H1 (cell line): ENCODE results near the gene DNAH12. TPM values are rescaled to one million over a fixed set of nuclear protein-coding genes. Genes with fewer than 3 reads are reported as not detected.

Experiments
- CTCF ChIA-PET: fragments of 300-600 bp; sonication (Branson Sonifier 250); formaldehyde crosslinking; loops from one replicate; lab custom pipeline; 2021; ENCODE audit not compliant: partially characterized antibody; lab: Charles Lee
- POLR2A ChIA-PET: fragments of 300-600 bp; sonication (Branson Sonifier 250); formaldehyde crosslinking; loops from one replicate; lab custom pipeline; 2021; ENCODE audit warnings: inconsistent platforms; ENCODE audit not compliant: partially characterized antibody; lab: Charles Lee
- DNase-seq, 2 experiments: peaks; one replicate each; pipeline versions ENCODE4 v3.0.0 to v3.0.0-alpha.2; 2010 to 2022; ENCODE audit warnings: low spot score in 2 of 2, low read depth in 1 of 2, mixed read lengths in 1 of 2
- FAIRE-seq: peaks from 2 replicates; lab custom pipeline; 2011; peaks lifted over from hg19 to GRCh38; lab: Jason Lieb, UNC
- H2AFZ ChIP-seq: 2 replicates; pipeline ENCODE4 v1.8.1; 2012; ENCODE audit warnings: low read length, inconsistent platforms
- H2AK5ac ChIP-seq: 2 replicates; pipeline ENCODE4 v1.6.1; 2013; ENCODE audit warnings: low read depth, low read length
- H2BK120ac ChIP-seq: replicated peaks from 2 replicates; pipeline ENCODE3; 2013; ENCODE audit warnings: low read depth, low read length, inconsistent platforms
- H2BK12ac ChIP-seq: 2 replicates; pipeline ENCODE4 v1.6.1; 2013; ENCODE audit warnings: low read depth, low read length
- H2BK15ac ChIP-seq: 2 replicates; pipeline ENCODE4 v1.6.1; 2013; ENCODE audit warnings: low read length
- H2BK20ac ChIP-seq: 2 replicates; pipeline ENCODE4 v1.6.1; 2013; ENCODE audit warnings: low read length
- H2BK5ac ChIP-seq: 2 replicates; pipeline ENCODE4 v1.6.1; 2013; ENCODE audit warnings: low read depth, low read length
- H3K14ac ChIP-seq: 2 replicates; pipeline ENCODE4 v1.6.1; 2013; ENCODE audit warnings: inconsistent platforms; ENCODE audit not compliant: insufficient read length
- H3K18ac ChIP-seq: 2 replicates; pipeline ENCODE4 v1.6.1; 2013; ENCODE audit warnings: low read length; ENCODE audit errors: extremely low read depth
- H3K23ac ChIP-seq: 2 replicates; pipeline ENCODE4 v1.6.1; 2013; ENCODE audit warnings: inconsistent platforms; ENCODE audit not compliant: insufficient read length
- H3K23me2 ChIP-seq: 2 replicates; pipeline ENCODE4 v1.6.1; 2013; ENCODE audit warnings: low read depth, low read length
- H3K27ac ChIP-seq: 2 replicates; pipeline ENCODE4 v1.6.1; 2011; ENCODE audit warnings: low read depth, low read length, inconsistent platforms
- H3K27me3 ChIP-seq, 4 experiments: replicated peaks in 1 of 4; 1 replicate in 1 of 4; 2 replicates in 3 of 4; pipeline versions ENCODE4 v1.6.1 to v1.8.1; 2011 to 2013; ENCODE audit warnings: low read length in 3 of 4, mild to moderate bottlenecking in 3 of 4, inconsistent platforms in 2 of 4, mixed read lengths in 2 of 4, moderate library complexity in 1 of 4; ENCODE audit not compliant: control insufficient read depth in 3 of 4, insufficient read depth in 3 of 4; ENCODE audit errors: extremely low read depth in 1 of 4
- H3K36me3 ChIP-seq, 4 experiments: 2 replicates each; pipeline versions ENCODE4 v1.6.1 to v1.8.1; 2011 to 2013; ENCODE audit warnings: mild to moderate bottlenecking in 4 of 4, low read length in 3 of 4, moderate library complexity in 2 of 4, control low read depth in 1 of 4, inconsistent platforms in 1 of 4; ENCODE audit not compliant: insufficient read depth in 4 of 4, control insufficient read depth in 2 of 4
- H3K4ac ChIP-seq: replicated peaks from 2 replicates; pipeline ENCODE3; 2013; ENCODE audit warnings: low read length, low read depth, mixed read lengths, inconsistent platforms; ENCODE audit not compliant: insufficient read length
- H3K4me1 ChIP-seq, 4 experiments: replicated peaks in 1 of 4; 1 replicate in 1 of 4; 2 replicates in 3 of 4; pipeline versions ENCODE4 v1.6.1 to v1.8.1; 2011 to 2013; ENCODE audit warnings: low read length in 3 of 4, inconsistent platforms in 2 of 4, mixed read lengths in 1 of 4; ENCODE audit not compliant: insufficient read depth in 4 of 4, control insufficient read depth in 3 of 4
- H3K4me2 ChIP-seq, 2 experiments: 2 replicates each; pipeline versions ENCODE4 v1.6.1 to v1.8.1; 2011 to 2013; ENCODE audit warnings: low read depth in 2 of 2, low read length in 2 of 2, control low read depth in 1 of 2, inconsistent platforms in 1 of 2, mild to moderate bottlenecking in 1 of 2; ENCODE audit not compliant: insufficient read depth in 1 of 2
- H3K4me3 ChIP-seq, 4 experiments: fragments of 200-600, 300-600 bp in 1 of 4; sonication (generic), shearing (Covaris generic), sonication (Bioruptor Twin) in 1 of 4; 2 replicates each; pipeline versions ENCODE4 v1.5.1 to v1.8.1; 2011 to 2016; ENCODE audit warnings: low read length in 4 of 4, low read depth in 3 of 4, control low read depth in 2 of 4, inconsistent platforms in 2 of 4, mild to moderate bottlenecking in 2 of 4, mixed read lengths in 1 of 4, moderate library complexity in 1 of 4; ENCODE audit not compliant: insufficient read depth in 2 of 4; ENCODE audit errors: extremely low read depth in 1 of 4
- H3K56ac ChIP-seq: replicated peaks from 2 replicates; pipeline ENCODE3; 2013; ENCODE audit warnings: low read depth, mild to moderate bottlenecking, mixed read lengths, low read length, inconsistent platforms; ENCODE audit not compliant: insufficient read length
- H3K79me1 ChIP-seq: 2 replicates; pipeline ENCODE4 v1.6.1; 2013; ENCODE audit warnings: low read depth, low read length, control low read depth
- H3K79me2 ChIP-seq, 2 experiments: 2 replicates each; pipeline versions ENCODE4 v1.6.1 to v1.8.1; 2012 to 2013; ENCODE audit warnings: low read length in 2 of 2, mild to moderate bottlenecking in 2 of 2, inconsistent platforms in 1 of 2; ENCODE audit not compliant: insufficient read depth in 2 of 2, control insufficient read depth in 1 of 2
- H3K9ac ChIP-seq, 4 experiments: replicated peaks in 1 of 4; 1 replicate in 1 of 4; 2 replicates in 3 of 4; pipeline versions ENCODE4 v1.6.1 to v1.8.1; 2011 to 2013; ENCODE audit warnings: low read depth in 3 of 4, low read length in 3 of 4, control low read depth in 2 of 4, mild to moderate bottlenecking in 2 of 4, moderate library complexity in 2 of 4, inconsistent platforms in 1 of 4; ENCODE audit errors: extremely low read depth in 1 of 4
- H3K9me3 ChIP-seq, 2 experiments: 2 replicates each; pipeline versions ENCODE4 v1.6.1 to v1.8.1; 2012 to 2013; ENCODE audit warnings: mild to moderate bottlenecking in 2 of 2, moderate library complexity in 2 of 2, control low read depth in 1 of 2, inconsistent platforms in 1 of 2, low read depth in 1 of 2, low read length in 1 of 2, mixed read lengths in 1 of 2; ENCODE audit not compliant: insufficient read depth in 2 of 2
- H4K20me1 ChIP-seq, 2 experiments: replicated peaks in 1 of 2; 2 replicates each; pipeline versions ENCODE3 to v1.8.1; 2011 to 2013; ENCODE audit warnings: inconsistent platforms in 2 of 2, low read length in 2 of 2, mild to moderate bottlenecking in 1 of 2; ENCODE audit not compliant: insufficient read depth in 2 of 2, control insufficient read depth in 1 of 2
- H4K5ac ChIP-seq: 2 replicates; pipeline ENCODE4 v1.6.1; 2013; ENCODE audit warnings: low read length, low read depth, mixed read lengths, inconsistent platforms; ENCODE audit not compliant: insufficient read length
- H4K8ac ChIP-seq: 2 replicates; pipeline ENCODE4 v1.8.0; 2013; ENCODE audit warnings: mild to moderate bottlenecking, moderate library complexity, low read length, inconsistent platforms; ENCODE audit not compliant: insufficient read depth; ENCODE audit errors: extremely low read depth
- H4K91ac ChIP-seq: replicated peaks from 2 replicates; pipeline ENCODE3; 2013; ENCODE audit warnings: low read length, mixed read lengths, inconsistent platforms; ENCODE audit not compliant: insufficient read length
- EZH2 ChIP-seq: fragments of 200-600 bp; sonication (generic); IDR thresholded peaks from 2 replicates; pipeline ENCODE4 v1.7.1; 2012; ENCODE audit warnings: low read depth, mild to moderate bottlenecking, moderate library complexity, low read length, inconsistent platforms; ENCODE audit not compliant: severe bottlenecking
- HDAC2 ChIP-seq, 2 experiments: fragments of 300-600 bp in 1 of 2; sonication (generic) in 1 of 2; IDR thresholded peaks; 2 replicates each; pipeline ENCODE4 v1.6.1; 2011 to 2012; ENCODE audit warnings: low read depth in 2 of 2, low read length in 2 of 2, mild to moderate bottlenecking in 2 of 2, moderate library complexity in 2 of 2, borderline replicate concordance in 1 of 2, inconsistent platforms in 1 of 2
- HDAC6 ChIP-seq: IDR thresholded peaks from one replicate; pipeline ENCODE4 v1.7.1; 2012; ENCODE audit warnings: low read depth, mild to moderate bottlenecking, inconsistent platforms, low read length, moderate library complexity
- NANOG ChIP-seq: IDR thresholded peaks from 2 replicates; pipeline ENCODE4 v1.6.1; 2011; ENCODE audit warnings: low read length, low read depth, mild to moderate bottlenecking, inconsistent platforms; ENCODE audit not compliant: insufficient read depth, poor library complexity, severe bottlenecking
- RXRA ChIP-seq: IDR thresholded peaks from 2 replicates; pipeline ENCODE4 v1.6.1; 2011; ENCODE audit warnings: low read depth, mild to moderate bottlenecking, low read length, moderate library complexity; ENCODE audit not compliant: insufficient read depth
- SRF ChIP-seq: IDR thresholded peaks from 2 replicates; pipeline ENCODE4 v1.6.1; 2011; ENCODE audit warnings: mild to moderate bottlenecking, low read depth, low read length, moderate library complexity
- WGBS, 2 experiments: shearing (Covaris generic) in 1 of 2; methylation state at CpG; one replicate each; pipeline versions ENCODE4 v1.1.6 to v1.1.7; 2013 to 2015; ENCODE audit warnings: low lambda C conversion rate in 2 of 2, mixed read lengths in 2 of 2, inconsistent platforms in 1 of 2, low coverage in 1 of 2, missing lambda C conversion rate in 1 of 2; ENCODE audit not compliant: insufficient replicate concordance in 2 of 2, insufficient coverage in 1 of 2, insufficient read length in 1 of 2; ENCODE audit errors: extremely low coverage in 1 of 2, missing lambda C conversion rate in 1 of 2; 5-methylcytosine and 5-hydroxymethylcytosine counted together
- polyA plus RNA-seq, 7 experiments: library from polyadenylated mRNA; depleted of rRNA in 3 of 7; stranded (reverse) in 5 of 7; unstranded in 2 of 7; fragments of >200 nt in 5 of 7; fragments of 200-250 nt in 2 of 7; gene quantifications; 1 replicate in 5 of 7; 2 replicates in 1 of 7; 4 replicates in 1 of 7; pipeline versions ENCODE4 v1.2.1 to v1.2.3, GENCODE V29; 2011 to 2013; ENCODE audit warnings: missing spikeins in 2 of 7, mixed read lengths in 2 of 7
- total RNA-seq: library from RNA; stranded (reverse); fragmentation: NEBNext Ultra II Directional; extraction: Animal tissue kit (Norgen Biotek cat#: 25700); gene quantifications from 2 replicates; pipeline ENCODE4 v1.2.1, GENCODE V29; 2021

The DNAH12 gene
- total and polyA plus RNA-seq, 2 of the 8 experiments (the other 6 are each of a cell fraction or from before 2014, with no cell fraction given): not detected

DNA sequence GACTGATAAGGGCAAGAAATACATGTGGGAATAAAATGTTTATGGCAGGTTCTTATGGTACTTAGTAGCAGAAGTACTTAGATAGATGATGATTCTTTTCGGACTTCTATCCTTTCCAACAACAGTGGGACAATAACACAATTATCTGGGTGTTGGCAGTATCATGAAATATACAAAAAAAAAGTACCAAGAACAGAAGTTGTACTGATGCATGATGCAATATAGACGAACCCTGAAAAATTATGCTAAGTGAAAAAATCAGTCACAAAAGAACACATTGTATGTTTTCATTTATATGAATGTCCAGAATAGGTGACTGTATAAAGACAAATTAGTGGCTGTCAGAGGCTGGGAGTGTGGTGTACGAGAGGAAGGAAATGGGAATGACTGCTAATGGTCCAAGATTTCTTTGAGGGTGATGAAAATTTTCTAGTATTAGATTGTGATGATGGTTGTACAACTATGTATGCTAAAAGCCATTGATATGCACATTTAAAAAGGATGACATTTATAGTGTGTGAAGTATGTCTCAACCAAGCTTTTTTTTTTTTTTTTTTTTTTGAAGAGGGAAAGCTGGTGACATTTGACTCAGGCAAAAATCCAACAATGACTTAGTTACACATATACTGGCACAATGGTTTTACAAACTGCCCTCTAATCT is 32.0 kb upstream of the DNAH12 start:
- Histone ChIP-seq H3K4ac (no peak overlapping the region), H2AK5ac (no peak overlapping the region), H3K9ac (no peak overlapping the region), H3K23me2 (no peaks in the 10 kb centered on the region), H2BK12ac (no peak overlapping the region), H4K8ac (no peak overlapping the region), H3K4me1 (no peaks in the 10 kb centered on the region), H3K4me3 (no peak overlapping the region), H2BK5ac (no peak overlapping the region), H2BK20ac (no peak overlapping the region), H3K27me3 (no peaks in the 10 kb centered on the region), H3K14ac (no peak overlapping the region), H3K79me2 (peaks cover 0 to 11% of the 10 kb centered on the region in 2 experiments; a peak in 2 of 4 replicates), H2AFZ (no peak overlapping the region), H4K5ac (no peak overlapping the region), H3K36me3 (peaks cover 0 to 78% (median 29%) of the 10 kb centered on the region in 4 experiments; a peak in 7 of 8 replicates), H4K91ac (no peak overlapping the region), H3K9me3 (no peaks in the 10 kb centered on the region), H3K27ac (no peak overlapping the region), H3K56ac (no peak overlapping the region), H2BK15ac (no peak overlapping the region), H3K4me2 (no peak overlapping the region), H4K20me1 (peaks cover 0 to 2% of the 10 kb centered on the region in 2 experiments), H3K23ac (no peak overlapping the region), H2BK120ac (no peak overlapping the region), H3K18ac (no peak overlapping the region), H3K79me1 (no peaks in the 10 kb centered on the region; the same call in 1 of the 2 replicates)
- DNase-seq (no peak), FAIRE-seq (no peak)
- TF ChIP-seq NANOG (no peak), EZH2 (no peak), RXRA (no peak), SRF (no peak), HDAC2 (IDR thresholded peaks at IDR 0.05; ENCODE audit: borderline replicate concordance in 1 of 2, low read depth in 2 of 2, low read length in 2 of 2) (no peak), HDAC6 (no peak)
- POLR2A ChIA-PET: no interaction called here
- 93% methylated on average over 3 of the region's 3 CpGs; no CpG with 5 or more reads in 1 of the 2 experiments for WGBS, 2 experiments
- CTCF ChIA-PET: no interaction called here
